GM13976 (cell line): ENCODE data around the gene GABRG3.

Source experiments
- DNase-seq: peaks from one replicate; pipeline ENCODE4 v3.0.0; 2012; ENCODE audit warnings: low spot score
- in situ Hi-C: fragments of 300-500 bp; cut with MboI; formaldehyde crosslinking; loops from one replicate; pipeline ENCODE4 v1.12.0; 2022; ENCODE audit warnings: low sequenced_read_pairs, mixed read lengths, inconsistent platforms; ENCODE audit not compliant: unreplicated experiment
- TF ChIP-seq, protein P1 (sequence below): IDR thresholded peaks from 2 replicates; pipeline ENCODE4 v1.5.1; 2012; ENCODE audit warnings: borderline replicate concordance, mild to moderate bottlenecking; ENCODE audit not compliant: insufficient read depth; ENCODE audit errors: extremely low read depth, missing control alignments, control extremely low read depth

Gene GABRG3

DNA sequence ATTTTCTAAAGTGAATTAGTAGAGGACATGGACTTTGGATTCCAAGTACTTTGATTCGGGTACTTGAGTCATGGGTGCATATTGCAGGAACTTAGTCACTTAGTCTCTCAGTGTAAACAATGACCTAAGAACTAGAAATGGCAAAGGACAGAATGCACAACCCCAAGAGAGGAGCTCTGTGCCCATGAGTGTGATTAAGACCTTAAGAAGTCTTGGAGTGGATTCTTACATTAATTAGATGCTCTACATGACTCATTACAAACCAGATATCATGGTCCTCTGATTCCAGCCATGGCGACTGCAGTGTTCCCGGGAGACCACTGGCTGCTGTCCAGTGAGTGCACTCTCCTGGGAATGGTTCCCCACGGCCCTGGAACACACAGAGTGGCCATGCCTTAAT lies 251.5 kb downstream of the GABRG3 start:
- TF ChIP-seq, protein P1, sequence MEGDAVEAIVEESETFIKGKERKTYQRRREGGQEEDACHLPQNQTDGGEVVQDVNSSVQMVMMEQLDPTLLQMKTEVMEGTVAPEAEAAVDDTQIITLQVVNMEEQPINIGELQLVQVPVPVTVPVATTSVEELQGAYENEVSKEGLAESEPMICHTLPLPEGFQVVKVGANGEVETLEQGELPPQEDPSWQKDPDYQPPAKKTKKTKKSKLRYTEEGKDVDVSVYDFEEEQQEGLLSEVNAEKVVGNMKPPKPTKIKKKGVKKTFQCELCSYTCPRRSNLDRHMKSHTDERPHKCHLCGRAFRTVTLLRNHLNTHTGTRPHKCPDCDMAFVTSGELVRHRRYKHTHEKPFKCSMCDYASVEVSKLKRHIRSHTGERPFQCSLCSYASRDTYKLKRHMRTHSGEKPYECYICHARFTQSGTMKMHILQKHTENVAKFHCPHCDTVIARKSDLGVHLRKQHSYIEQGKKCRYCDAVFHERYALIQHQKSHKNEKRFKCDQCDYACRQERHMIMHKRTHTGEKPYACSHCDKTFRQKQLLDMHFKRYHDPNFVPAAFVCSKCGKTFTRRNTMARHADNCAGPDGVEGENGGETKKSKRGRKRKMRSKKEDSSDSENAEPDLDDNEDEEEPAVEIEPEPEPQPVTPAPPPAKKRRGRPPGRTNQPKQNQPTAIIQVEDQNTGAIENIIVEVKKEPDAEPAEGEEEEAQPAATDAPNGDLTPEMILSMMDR: no peak
- in situ Hi-C loops: no loop called here
- no peak for DNase-seq

DNA sequence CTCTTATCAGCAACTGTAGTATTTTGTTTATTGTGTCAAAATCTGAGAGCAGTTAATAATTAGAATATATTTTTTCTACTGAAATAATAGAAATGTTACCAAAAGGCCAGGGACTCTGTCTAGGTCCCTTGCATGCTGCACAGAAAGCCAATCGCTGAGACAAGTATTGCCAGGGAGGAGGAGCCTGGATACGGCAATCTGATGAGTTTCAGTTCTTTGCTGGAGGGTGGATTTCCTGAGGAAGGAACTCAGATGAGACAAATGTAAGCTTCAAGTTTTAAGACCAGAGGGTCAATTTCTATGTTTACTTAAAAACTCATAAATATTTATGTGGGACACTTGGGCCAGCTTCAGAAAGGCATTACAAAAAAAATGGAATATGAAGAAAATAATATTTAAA lies 252.2 kb downstream of the GABRG3 start:
- no peak for DNase-seq
- in situ Hi-C loops: no loop called here
- TF ChIP-seq, protein P1: no peak

DNA sequence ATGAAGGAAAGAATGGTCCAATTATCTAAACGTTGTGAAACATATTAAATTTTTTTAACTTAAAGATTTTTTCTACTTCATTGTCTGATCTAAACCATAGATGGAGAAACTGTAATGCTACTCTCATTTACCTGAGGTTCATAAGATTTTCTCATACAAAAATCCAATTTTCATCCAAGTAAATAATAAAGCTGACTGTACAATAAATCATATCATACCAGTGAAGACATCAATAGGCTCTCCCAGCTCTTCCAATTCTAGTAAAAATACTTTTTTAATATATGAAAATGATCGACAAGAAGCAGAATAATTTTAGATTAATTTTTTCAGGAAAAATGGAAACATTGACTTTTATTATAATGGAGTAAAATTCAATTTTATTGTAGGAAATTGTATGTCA lies 260.8 kb downstream of the GABRG3 start:
- in situ Hi-C loops: no loop called here
- TF ChIP-seq, protein P1: no peak
- no peak for DNase-seq

DNA sequence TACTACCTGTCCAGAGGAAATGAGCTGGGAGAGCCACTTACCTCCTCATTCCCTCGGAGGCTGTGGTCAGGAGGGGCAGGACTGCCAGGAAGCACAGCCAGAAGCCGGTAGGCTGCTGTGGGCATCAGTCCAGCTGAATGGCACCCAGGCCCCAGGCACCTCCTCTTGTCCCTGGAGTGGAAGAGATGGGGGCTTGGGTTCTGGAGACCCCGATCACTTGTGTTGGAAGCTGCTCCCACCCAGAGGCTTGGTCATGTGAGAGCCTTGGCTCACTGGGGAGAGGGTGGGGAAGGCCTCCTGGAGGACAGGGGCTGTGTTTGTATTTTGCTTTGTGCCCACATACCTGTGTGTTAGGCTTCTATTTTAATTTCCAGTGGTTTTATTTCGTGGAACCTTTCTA lies 261.9 kb downstream of the GABRG3 start:
- TF ChIP-seq, protein P1: no peak
- in situ Hi-C loops: no loop called here
- no peak for DNase-seq

DNA sequence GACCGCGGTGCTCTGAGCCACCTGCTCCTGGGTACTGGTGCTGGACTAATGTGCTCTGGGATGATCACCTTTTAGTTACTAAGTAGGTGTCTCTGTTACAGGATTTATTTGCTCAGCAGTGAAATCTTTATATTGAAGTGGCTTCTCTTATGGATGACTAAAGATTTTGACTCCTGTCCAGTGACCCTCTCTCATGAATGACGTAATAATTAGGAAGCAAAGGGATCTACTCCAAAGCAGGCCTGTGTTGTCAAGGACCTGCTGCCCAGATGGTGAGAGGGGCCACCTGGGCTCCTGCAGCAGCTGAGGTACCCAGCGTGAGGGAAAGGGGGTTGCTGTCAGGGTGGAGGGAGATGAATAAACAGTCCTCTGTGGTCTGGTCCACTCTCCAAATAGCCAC lies 263.6 kb downstream of the GABRG3 start:
- in situ Hi-C loops: no loop called here
- TF ChIP-seq, protein P1: no peak

DNA sequence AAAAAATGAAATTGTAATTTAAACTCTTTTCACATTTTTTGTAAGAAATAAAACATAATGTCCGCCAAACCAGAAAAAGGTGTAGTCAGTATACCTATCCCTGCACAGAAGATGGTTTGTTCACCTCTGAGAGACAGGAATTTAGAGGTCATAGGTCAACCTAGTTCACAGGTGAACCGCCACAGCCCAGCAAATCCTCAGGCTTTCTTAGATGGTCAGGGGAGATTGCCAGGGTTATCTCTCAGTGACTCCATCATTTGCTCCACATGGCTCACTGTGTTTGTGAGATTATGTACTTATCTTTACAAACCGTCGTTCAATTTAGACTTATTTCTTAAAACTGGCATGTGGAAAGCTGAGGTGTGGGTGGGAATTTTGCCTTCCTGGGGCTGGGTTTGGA lies 264.2 kb downstream of the GABRG3 start:
- TF ChIP-seq, protein P1: no peak
- in situ Hi-C loops: no loop called here
- DNase-seq: no peak

More for the DNA sequence above, 263.6 kb downstream of the GABRG3 start:
- no peak for DNase-seq

DNA sequence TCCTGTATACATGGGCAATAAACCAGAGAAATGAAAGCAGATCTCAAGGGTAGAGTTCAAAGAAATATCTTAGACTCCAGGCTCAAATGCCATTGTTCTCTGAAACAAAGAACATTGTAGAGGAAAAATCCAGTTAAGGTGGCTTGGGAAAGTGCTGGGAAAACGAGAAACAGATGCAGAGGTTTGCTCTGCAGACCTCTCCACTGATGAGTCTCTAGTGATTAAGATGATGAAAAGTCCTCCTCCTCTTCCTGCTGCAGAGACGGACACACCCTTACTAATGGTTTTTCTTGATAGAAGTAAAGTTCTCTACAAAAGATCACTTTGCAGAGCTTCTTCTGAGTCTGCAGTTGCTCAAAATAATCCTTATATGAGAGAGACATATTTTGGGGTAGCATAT lies 264.7 kb downstream of the GABRG3 start:
- DNase-seq: no peak
- TF ChIP-seq, protein P1: no peak
- in situ Hi-C loops: no loop called here
